ENCODE data around the gene SLC17A9.

Gene SLC17A9

DNA sequence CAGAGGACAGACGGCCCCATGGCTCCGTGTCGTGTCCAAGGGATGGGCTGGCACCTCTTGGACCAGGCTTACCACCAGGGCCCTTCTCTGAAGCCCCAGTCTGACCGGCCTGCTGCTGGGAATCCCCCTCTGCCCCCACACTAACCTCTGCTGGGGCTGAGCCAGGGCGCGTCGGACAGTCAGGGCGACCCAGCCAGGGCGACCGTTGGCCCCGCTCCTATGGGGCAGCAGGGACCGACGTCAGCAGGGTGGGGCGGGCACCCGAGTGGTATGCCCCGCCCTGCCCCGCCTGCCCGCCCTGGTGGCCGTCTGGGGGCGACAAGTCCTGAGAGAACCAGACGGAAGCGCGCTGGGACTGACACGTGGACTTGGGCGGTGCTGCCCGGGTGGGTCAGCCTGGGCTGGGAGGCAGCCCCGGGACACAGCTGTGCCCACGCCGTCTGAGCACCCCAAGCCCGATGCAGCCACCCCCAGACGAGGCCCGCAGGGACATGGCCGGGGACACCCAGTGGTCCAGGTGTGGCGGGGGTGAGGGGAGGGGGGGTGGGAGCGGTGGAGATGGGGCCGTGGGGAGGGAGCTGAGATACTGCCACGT, at the start of gene SLC17A9:
Gene SLC17A9, plus strand, starts transcription at position 337 of the 595 bp plus-strand sequence. Its CDS starts 122 bp downstream, at position 459.
- no peak for DNase-seq (ENCODE audit: low read depth)
- peak within 1 kb of the TSS; percentile 16 for H3K4me3 ChIP-seq (ENCODE audit: low read depth, low read length)

DNA sequence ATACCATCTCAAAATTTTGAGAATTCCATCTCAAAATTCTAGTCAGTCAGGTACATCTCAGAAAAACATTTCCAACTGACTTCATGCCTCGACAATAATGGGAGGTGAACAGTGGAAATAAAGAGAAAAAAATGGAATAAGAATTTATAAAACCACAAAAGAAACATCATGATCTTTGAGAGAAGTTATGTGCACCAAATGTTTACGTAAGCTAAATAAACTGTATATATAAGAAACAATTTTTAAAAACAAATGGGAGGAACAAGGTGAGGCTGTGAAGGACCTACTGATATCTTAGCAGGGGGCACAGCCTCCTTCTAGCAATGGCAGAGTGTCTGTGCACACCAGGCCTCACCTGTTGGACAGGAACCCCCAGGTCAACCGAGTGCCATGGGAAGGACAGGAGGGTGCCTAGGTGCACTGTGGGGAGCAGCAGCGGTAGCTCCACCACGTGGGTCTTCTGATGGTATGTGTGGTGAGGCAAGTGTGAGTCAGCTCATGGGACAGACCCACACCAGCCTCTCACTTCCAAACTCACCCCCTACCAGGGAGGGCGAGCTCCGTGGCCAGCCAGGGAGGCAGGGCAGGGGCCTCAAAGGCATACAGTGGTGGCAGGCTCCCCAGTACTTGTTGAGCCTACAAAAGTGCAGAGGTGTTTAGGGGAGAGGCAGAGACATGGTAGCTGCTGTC, 49.4 kb upstream of the SLC17A9 start:
- H3K4me3 ChIP-seq (ENCODE audit: low read depth, low read length) = no peak overlapping the region
- no peak for DNase-seq (ENCODE audit: low read depth)

GRCh38 chr20:62905536-62906117, 46.9 kb upstream of the SLC17A9 start:
- DNase-seq (ENCODE audit: low read depth) = no peak
- no peak overlapping the region for H3K4me3 ChIP-seq (ENCODE audit: low read depth, low read length)

DNA sequence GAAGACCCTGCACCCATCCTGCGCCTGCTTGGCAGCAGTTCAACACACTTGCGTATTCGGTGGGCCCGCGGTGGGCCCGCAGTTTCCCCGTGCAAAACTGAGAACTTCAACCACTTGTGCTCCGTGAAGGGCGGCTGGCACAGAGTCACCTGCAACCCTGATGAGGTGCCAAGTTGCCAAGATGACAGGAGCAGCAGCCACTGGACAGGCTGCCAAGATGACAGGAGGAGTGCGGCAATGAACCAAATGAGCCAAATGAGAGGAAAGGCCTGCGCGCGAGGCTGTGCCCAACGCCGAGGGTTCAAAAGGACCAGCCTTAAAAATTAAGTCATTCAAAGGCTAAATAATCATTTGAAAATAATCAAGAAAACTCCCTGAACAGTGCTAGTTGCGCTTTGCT, 46.3 kb upstream of the SLC17A9 start:
- DNase-seq (ENCODE audit: low read depth) = no peak
- H3K4me3 ChIP-seq (ENCODE audit: low read depth, low read length) = no peak overlapping the region

DNA sequence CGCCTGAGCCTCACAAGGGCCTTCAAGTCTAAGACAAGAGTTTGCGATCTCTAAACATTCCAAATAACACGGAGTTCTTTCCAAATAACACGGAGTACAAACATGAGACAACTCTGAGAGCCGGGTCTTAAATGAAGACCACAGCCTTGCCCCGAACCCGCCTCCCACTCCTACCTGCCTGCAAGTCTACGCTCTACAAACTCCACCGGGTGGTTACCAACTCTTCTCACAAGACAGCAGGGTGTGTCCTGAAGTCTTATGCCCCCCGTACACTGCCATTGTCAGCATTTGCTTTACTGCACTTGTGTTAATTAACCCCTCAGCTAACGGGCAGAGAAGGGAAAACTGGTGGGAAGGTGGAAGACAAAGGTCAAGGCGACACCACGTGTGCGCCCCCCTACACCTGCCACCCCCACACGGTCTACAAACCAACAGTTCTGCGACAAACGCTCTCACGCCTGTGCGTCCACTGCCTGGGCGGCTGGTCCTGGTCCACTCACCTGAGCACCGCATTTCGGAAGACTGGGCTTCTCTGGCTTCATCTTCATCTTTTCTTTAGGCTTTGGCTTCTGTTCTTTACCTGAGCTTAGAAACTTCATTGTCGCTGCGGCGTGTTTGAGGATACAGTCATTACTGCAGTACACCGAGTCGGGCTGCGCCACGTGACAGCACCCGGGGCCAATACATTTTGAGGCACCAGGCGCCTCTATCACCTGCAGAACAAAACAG, 45.7 kb upstream of the SLC17A9 start:
- H3K4me3 ChIP-seq (ENCODE audit: low read depth, low read length) = no peak overlapping the region
- DNase-seq (ENCODE audit: low read depth) = no peak

GRCh38 chr20:62907384-62908317, 44.9 kb upstream of the SLC17A9 start:
- DNase-seq (ENCODE audit: low read depth) = no peak
- no peak overlapping the region for H3K4me3 ChIP-seq (ENCODE audit: low read depth, low read length)

DNA sequence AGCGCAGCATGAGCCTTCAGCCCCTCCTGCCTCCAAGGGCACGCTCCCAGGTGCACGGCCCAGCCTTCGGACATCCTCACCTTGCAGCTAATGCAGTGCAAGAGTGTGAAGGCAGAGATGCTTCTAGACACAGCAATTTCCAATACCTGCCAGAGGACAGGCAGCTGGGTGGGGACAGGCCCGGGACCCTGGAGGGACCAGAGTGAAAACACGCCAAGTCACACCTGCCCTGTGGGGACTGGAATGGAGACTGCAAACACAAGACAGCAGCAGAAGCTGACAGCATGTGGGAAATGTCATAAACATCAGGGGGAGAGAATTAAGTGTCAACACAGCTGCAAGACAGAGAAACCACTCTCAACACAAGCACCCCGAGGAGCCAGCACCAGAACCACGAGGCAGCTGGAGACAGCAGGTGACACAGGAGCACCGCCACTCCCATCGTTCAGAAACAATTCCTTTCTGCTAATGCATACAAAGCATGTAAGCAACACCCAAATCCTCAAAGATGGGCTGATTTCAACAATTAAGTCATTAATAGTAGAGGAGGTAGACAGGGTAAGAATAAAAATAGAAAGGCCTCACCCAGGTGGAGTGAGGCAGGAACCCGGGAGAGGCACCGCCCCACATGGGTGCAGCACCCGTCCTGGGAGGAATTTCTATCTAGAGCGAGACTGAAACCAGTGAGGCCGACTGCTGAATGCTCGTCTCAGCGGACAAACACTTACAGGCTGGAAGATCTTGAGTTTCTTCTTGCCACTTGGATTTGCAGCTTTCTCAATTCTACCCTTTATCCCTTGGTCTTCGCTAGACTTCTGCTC, 43.3 kb upstream of the SLC17A9 start:
- no peak for DNase-seq (ENCODE audit: low read depth)
- H3K4me3 ChIP-seq (ENCODE audit: low read depth, low read length) = no peak overlapping the region

GRCh38 chr20:62910217-62910766, 42.2 kb upstream of the SLC17A9 start:
- H3K4me3 ChIP-seq (ENCODE audit: low read depth, low read length) = no peak overlapping the region
- no peak for DNase-seq (ENCODE audit: low read depth)

DNA sequence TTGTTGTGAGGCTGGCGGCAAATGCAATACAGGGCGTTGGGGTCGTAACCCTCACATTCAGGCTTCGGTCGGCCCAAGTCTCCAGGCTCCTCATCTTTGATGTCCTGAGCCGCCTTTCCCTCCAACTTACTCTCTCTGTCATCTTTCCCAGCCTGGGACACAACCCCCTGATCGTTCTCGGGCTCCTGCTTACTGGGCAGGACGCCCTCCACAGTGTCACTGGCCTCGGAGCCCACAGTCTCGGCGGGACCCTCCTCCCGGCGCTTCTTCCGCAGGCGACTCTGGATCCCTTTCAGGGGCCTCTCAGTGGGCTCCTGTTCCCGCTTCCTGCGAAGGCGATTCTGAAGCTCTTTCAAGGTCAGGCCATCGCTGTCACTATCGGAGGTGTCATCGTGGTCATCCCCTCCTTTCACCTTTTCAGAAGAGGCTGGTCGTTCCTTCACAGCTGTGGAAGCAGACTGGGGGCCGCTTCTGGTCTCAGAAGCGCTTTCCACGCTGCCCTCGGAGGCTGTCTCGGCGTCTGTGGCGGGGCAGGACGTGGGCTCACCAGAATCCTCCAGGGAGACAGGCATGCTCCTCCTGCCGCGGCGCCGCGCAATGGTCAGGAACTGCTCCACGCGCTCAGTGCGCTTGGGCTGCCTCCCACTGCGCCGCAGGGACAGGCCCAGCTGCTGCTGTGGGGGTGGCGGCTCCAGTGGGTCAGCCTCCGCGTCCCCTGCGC, 41.6 kb upstream of the SLC17A9 start:
- DNase-seq (ENCODE audit: low read depth) = no peak
- no peak overlapping the region for H3K4me3 ChIP-seq (ENCODE audit: low read depth, low read length)

- DNase-seq (ENCODE audit: low read depth) = no peak
- H3K4me3 ChIP-seq (ENCODE audit: low read depth, low read length) = no peak overlapping the region
Measured at GRCh38 chr20:62911701-62912280, 40.7 kb upstream of the SLC17A9 start.

DNA sequence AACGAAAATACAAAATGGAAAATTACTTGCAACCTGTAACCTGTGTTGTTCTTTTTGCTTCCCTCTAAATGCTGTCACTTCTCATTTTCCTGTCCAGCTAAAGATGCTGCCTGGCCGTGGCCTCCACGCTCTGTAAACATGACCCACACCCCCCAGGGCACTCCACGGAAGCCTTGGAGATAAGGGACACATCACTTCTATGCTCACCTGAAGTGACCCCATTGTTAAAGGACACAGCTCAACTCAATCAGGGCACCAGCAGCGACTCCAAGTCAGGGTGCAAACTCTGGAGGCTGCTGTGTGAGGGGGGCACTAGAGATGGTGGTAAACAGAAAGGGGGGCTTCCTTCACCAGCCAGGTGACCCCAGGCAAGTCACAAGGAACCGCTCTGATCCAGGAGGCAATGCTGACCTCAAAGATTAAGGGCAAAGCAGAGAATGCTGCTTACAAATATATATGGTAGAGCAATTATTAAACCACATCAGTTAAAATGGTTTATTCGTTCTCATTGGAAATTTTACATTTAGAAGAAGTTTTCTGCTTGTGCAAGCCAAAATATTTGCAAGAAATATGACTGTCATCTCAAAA, 39.4 kb upstream of the SLC17A9 start:
- no peak for DNase-seq (ENCODE audit: low read depth)

GRCh38 chr20:62914436-62914835, 38.1 kb upstream of the SLC17A9 start:
- no peak for DNase-seq (ENCODE audit: low read depth)
- H3K4me3 ChIP-seq (ENCODE audit: low read depth, low read length) = no peak overlapping the region

More for the DNA sequence above, 39.4 kb upstream of the SLC17A9 start:
- no peak overlapping the region for H3K4me3 ChIP-seq (ENCODE audit: low read depth, low read length)

DNA sequence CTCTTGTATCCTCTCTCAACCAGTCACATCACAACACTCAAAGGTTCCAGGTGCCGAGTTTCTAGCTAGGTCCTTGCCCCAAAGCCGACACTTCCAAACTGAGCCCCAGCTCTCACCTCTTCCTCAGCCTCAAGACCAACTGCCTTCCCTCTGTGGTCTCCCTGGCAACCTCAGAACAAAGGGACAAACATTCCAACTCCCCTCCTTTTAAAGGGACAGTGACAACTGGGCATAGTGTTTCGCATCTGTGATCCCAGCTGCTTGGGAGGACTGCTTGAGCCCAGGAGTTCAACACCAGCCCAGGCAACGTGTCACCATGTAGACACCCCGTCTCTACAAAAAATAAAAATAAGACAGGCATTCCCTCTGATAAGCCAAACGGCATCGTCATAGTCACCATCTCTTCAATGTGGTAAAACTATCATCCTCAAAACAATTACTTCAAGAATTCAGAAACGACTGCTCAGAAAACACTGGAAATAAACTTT, 37.5 kb upstream of the SLC17A9 start:
- no peak overlapping the region for H3K4me3 ChIP-seq (ENCODE audit: low read depth, low read length)
- no peak for DNase-seq (ENCODE audit: low read depth)

DNA sequence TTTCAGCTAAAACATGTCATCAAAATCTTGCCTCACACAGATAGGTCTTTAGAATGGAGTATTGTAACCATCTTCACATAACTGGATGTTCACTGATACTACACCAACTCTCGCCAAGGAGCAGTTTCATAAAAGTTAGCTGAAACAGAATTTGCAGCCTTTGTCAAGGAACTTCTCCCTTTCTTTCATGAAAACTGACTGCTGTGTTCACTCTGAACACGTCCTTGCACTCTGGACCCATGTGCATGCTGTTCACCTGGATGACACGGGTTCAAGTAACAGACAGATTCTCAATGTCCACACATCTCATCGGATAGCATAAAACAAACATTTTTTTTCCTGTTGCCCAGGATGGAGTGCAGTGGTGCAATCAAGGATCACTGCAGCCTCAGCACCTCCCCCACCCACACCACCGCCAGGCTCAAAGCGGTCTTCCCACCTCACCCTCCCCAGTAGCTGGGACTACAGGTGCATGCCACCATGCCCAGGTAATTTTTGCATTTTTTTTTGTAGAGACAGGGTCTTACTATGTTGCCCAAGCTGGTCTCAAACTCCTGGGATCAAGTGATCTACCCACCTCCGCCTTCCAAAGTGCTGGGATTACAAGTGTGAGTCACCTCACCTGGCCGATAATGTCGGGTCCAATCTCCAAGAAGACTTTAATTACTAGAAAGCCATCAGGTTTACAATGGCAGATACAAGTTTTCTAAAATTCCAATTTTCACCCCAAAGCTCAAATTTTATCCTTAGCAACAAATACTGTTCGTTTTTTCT, 35.6 kb upstream of the SLC17A9 start:
- DNase-seq (ENCODE audit: low read depth) = no peak
- no peak overlapping the region for H3K4me3 ChIP-seq (ENCODE audit: low read depth, low read length)

DNA sequence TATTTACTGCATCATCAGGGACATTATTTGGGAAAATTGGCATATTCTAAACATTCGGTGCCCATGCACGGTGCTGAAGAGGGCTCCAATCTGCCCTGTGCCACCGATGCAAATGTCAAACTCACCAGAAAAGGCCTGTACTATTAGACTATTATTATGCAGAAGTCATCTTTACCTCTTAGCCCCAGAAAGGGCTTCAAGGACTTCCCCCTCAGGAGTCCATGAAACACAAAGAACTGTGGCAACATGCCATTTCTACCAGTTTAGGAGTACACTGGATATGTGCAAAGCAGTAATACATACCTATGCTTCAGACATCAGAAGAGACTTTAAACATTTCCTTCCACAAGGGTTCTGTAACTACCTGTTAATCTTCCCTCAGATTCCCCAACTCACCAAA, 34.8 kb upstream of the SLC17A9 start:
- DNase-seq (ENCODE audit: low read depth) = no peak

DNA sequence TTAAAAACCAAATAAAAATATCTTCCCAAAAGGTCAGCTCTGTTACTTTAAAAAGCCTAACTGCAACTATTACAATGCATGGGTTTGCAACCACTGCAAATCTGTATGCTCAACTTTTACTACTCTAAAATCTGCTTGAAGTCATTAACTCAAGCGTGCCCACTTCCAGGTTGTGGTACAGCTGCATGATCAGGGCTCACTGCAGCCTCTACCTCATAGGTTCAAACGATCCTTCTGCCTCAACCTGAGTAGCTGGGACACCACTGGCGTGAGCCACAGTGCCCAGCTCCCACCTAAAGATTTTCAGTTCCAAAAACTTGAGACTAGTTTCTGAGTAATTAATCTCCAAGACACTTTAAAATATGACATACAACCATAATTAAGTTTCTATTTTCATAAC, 34.4 kb upstream of the SLC17A9 start:
- no peak overlapping the region for H3K4me3 ChIP-seq (ENCODE audit: low read depth, low read length)
- no peak for DNase-seq (ENCODE audit: low read depth)

More for the DNA sequence above, 34.8 kb upstream of the SLC17A9 start:
- no peak overlapping the region for H3K4me3 ChIP-seq (ENCODE audit: low read depth, low read length)
